Activated CD8-positive, alpha-beta T cell treated with anti-CD3 and anti-CD28 coated beads, Interleukin-2, amount 10 ng/mL, durations not matched to agents 7 days and 5 days (primary cell): Measurements from ENCODE around the gene AMDHD2. TPM values are rescaled to one million over a fixed set of nuclear protein-coding genes. Genes with fewer than 3 reads are reported as not detected.

Experiments used
- ATAC-seq: fragments of 150-1000 bp; cut with Tn5 transposase; one replicate; pipeline ENCODE4 v1.10.0; 2021; ENCODE audit warnings: moderate library complexity
- CTCF ChIA-PET: fragments of 350-600 bp; sonication (Branson Sonifier 250); formaldehyde crosslinking; loops from one replicate; lab custom pipeline; 2021; ENCODE audit warnings: antibody characterized with exemption; lab: Charles Lee
- POLR2A ChIA-PET: fragments of 350-600 bp; sonication (Branson Sonifier 250); formaldehyde crosslinking; loops from one replicate; lab custom pipeline; 2021; ENCODE audit warnings: antibody characterized with exemption; lab: Charles Lee
- DNase-seq: peaks from one replicate; pipeline ENCODE4 v3.0.0-alpha.2; 2020
- H3K27ac Mint-ChIP-seq: one replicate; pipeline ENCODE4 v1.8.0; 2021; ENCODE audit warnings: mild to moderate bottlenecking, mixed read lengths
- H3K27me3 Mint-ChIP-seq: one replicate; pipeline ENCODE4 v1.8.0; 2021; ENCODE audit warnings: low read depth, mixed read lengths
- H3K36me3 Mint-ChIP-seq: one replicate; pipeline ENCODE4 v1.8.0; 2021; ENCODE audit warnings: low read depth, mixed read lengths
- H3K4me1 Mint-ChIP-seq: one replicate; pipeline ENCODE4 v1.8.0; 2021; ENCODE audit warnings: low read depth, mixed read lengths
- H3K4me3 Mint-ChIP-seq: one replicate; pipeline ENCODE4 v1.8.0; 2021; ENCODE audit warnings: mild to moderate bottlenecking, mixed read lengths
- H3K9me3 Mint-ChIP-seq: one replicate; pipeline ENCODE4 v1.8.0; 2022; ENCODE audit warnings: mixed read lengths; ENCODE audit not compliant: insufficient read depth
- total RNA-seq, 2 experiments: library from RNA; stranded (reverse); gene quantifications; one replicate each; pipeline ENCODE4 v1.2.3, GENCODE V29; 2021

AMDHD2 gene
- total RNA-seq, 2 experiments from 2014 or later = 54.0 to 58.5 TPM

DNA sequence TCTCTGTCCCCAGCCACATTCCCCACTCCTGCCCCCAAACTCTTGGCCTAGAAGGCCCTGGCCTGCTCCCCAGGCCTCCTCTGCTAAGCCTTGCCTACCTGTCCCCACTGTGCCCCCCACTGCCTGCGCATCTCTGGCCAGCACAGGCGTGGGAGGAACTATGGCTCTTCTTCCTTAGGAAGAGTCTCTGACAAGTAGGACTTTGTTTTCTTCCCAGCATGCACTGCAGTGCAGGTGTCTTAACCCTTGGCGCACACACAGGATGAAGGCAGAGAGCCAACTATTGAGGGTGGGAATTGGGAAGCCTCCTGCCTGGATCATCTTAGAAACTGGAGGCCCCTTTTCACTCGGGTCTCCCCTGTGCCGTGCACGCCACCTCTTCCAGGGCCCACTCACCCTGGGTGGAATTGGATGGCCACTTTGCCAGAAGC lies 3.6 kb downstream of the AMDHD2 start:
- H3K4me3 Mint-ChIP-seq = no peak overlapping the region
- no peaks in the 10 kb centered on the region for H3K9me3 Mint-ChIP-seq
- ATAC-seq (no peak), DNase-seq (no peak)
- peaks cover 22% of the 10 kb centered on the region for H3K4me1 Mint-ChIP-seq
- ChIA-PET POLR2A (no interaction called here), CTCF (no interaction called here)
- H3K27me3 Mint-ChIP-seq = no peaks in the 10 kb centered on the region
- H3K36me3 Mint-ChIP-seq = peaks cover 34% of the 10 kb centered on the region
- H3K27ac Mint-ChIP-seq = peak overlapping the region; percentile 43

DNA sequence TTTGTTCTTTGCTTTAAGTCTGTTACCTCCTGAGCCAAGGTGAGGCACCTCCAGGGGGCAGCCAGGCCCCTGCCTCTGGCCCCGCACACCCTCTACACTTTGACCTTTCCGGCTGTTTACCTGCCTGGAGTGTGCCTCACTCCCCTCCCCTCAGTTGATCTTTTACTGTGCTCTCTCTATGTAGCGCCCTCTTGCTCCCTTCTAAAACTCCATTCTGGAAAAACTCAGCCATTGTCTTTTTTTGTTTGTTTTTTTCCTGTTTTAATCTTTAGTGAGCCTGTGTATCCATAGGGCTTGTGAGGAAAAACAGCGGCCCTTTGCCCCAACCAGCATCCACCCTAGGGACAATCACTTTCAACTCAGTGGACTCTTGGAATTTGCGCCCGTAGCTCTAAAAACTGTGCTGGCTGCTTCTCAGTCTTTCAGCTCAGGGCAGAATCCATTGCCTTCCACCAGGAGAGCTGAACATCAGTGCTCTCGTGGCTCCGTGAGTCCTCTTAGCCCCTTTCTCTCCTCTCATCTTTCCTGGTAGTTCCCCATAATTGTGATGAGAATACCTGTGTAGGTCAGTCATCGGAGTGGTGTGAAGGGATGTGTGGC lies 4.3 kb downstream of the AMDHD2 start:
- peaks cover 32% of the 10 kb centered on the region for H3K36me3 Mint-ChIP-seq
- ATAC-seq (no peak), DNase-seq (no peak)
- H3K27ac Mint-ChIP-seq = peak overlapping the region; percentile 12
- peaks cover 19% of the 10 kb centered on the region for H3K4me1 Mint-ChIP-seq
- ChIA-PET POLR2A (interaction anchor here (0.6 kb wide), 1 partner anchor 13 kb away, joined by 4 read pairs; the partner anchor contains the start of gene PDPK1), CTCF (no interaction called here)
- H3K4me3 Mint-ChIP-seq = no peak overlapping the region
- H3K9me3 Mint-ChIP-seq = no peaks in the 10 kb centered on the region
- H3K27me3 Mint-ChIP-seq = no peaks in the 10 kb centered on the region

DNA sequence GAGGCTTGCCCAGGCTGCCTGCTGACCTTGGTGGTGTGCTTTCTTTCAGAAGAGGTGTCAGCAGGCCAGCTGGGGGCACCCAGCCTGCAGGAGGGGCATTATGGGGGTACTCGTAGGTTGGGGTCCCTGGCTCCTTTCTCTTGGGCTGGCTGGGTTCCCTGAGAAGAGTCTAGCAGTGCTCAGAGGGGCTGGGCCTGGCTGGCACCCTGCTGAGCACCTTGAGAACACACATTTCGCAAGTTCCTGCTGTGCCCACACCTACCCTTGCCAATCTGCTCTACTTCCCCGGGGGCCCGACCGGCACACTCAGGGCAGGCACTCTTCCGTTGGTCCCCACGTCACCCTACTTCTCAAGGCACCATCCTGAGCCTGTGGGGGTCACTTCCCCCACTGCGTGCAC lies 6.0 kb downstream of the AMDHD2 start:
- ChIA-PET POLR2A (no interaction called here), CTCF (no interaction called here)
- no peak for DNase-seq
- ATAC-seq = no peak
- no peak overlapping the region for H3K4me3 Mint-ChIP-seq
- H3K4me1 Mint-ChIP-seq = peaks cover 12% of the 10 kb centered on the region
- H3K27me3 Mint-ChIP-seq = no peaks in the 10 kb centered on the region
- peaks cover 28% of the 10 kb centered on the region for H3K36me3 Mint-ChIP-seq
- no peaks in the 10 kb centered on the region for H3K9me3 Mint-ChIP-seq
- no peak overlapping the region for H3K27ac Mint-ChIP-seq

DNA sequence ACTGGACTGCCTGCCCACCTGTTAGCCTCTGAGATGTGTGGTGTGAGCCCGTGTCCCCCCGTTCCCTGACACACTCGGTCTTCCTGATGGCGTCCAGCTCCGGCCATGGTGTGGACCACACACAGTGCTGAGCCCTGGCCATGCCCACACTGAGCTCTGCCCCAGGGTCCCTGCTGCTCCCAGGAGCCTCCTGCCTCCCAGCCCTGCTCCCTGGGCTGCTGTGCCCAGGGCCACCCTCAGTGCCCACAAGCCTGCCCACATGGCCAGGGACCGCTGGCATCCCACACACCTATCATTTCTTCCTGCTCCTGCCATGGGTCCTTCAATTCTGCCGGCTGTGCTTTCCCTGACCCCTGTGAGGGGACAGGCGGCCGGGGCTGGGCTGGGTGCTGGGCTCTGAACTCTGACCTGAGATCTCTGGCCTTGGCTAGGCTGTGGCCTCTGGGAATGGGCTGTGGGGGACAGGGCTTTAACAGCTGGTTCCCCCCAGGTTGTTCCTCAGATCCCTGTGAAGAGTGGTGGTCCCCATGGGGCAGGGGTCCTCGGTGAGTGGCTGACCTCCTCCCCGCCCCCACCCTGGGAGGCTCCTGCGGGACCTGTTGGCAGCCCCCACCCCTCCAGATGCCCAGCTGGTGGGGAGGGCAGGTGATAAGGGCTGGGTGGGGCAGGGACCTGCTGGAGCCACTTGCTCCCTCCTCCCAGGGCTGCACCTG lies 7.1 kb downstream of the AMDHD2 start:
- ChIA-PET POLR2A (interaction anchor here (0.6 kb wide), 1 partner anchor 91 kb away, joined by 4 read pairs; no protein-coding TSS in a partner anchor), CTCF (no interaction called here)
- Mint-ChIP-seq H3K27me3 (no peaks in the 10 kb centered on the region), H3K4me3 (no peak overlapping the region), H3K4me1 (peaks cover 15% of the 10 kb centered on the region), H3K36me3 (peaks cover 23% of the 10 kb centered on the region), H3K9me3 (no peaks in the 10 kb centered on the region), H3K27ac (no peak overlapping the region)
- DNase-seq = no peak
- no peak for ATAC-seq

DNA sequence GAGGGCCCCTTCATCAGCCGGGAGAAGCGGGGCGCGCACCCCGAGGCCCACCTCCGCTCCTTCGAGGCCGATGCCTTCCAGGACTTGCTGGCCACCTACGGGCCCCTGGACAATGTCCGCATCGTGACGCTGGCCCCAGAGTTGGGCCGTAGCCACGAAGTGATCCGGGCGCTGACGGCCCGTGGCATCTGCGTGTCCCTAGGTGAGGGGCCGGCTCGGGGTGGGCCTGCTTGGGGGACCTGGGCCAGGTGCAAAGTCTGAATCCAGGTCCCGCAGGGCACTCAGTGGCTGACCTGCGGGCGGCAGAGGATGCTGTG lies 7.6 kb downstream of the AMDHD2 start:
- Mint-ChIP-seq H3K4me1 (peaks cover 20% of the 10 kb centered on the region), H3K4me3 (no peak overlapping the region), H3K9me3 (no peaks in the 10 kb centered on the region), H3K27ac (no peak overlapping the region), H3K36me3 (peaks cover 23% of the 10 kb centered on the region), H3K27me3 (no peaks in the 10 kb centered on the region)
- ChIA-PET POLR2A (no interaction called here), CTCF (no interaction called here)
- no peak for DNase-seq
- ATAC-seq = no peak

DNA sequence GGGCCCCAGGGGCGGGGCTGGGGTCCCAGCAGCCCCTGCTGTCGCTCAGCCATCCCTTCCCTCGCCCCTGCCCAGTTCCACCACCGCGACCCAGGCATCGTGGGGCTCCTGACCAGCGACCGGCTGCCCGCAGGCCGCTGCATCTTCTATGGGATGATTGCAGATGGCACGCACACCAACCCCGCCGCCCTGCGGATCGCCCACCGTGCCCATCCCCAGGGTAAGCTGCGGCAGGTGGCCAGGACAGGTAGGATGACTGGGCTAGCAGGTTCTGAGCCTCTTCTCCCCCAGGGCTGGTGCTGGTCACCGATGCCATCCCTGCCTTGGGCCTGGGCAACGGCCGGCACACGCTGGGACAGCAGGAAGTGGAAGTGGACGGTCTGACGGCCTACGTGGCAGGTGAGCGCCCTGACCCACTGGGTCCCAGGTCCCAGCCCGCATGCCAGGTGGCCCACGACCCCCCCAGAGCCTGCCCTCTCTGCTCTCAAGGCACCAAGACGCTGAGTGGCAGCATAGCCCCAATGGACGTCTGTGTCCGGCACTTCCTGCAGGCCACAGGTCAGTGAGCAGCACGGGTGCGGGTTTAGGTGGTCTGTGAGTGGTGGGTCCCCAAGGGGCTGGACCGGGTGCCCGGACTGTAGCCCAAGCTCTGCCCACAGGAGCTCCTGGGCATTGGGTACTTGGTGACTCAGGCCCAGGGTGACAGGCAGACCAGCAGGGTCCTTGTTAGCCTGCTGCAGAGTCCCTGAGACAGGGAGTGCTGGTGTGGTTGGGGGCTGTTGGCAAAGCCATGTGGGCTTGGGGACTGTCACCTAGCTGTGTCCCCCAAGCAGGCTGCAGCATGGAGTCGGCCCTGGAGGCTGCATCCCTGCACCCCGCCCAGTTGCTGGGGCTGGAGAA lies 8.2 kb downstream of the AMDHD2 start:
- ATAC-seq (no peak), DNase-seq (no peak)
- no peak overlapping the region for H3K4me3 Mint-ChIP-seq
- ChIA-PET POLR2A (interaction anchor here (1.4 kb wide), 1 partner anchor 8 kb away, joined by 5 read pairs; the partner anchor contains the start of gene AMDHD2), CTCF (no interaction called here)
- H3K36me3 Mint-ChIP-seq = peaks cover 21% of the 10 kb centered on the region
- H3K9me3 Mint-ChIP-seq = no peaks in the 10 kb centered on the region
- H3K27me3 Mint-ChIP-seq = no peaks in the 10 kb centered on the region
- peaks cover 22% of the 10 kb centered on the region for H3K4me1 Mint-ChIP-seq
- H3K27ac Mint-ChIP-seq = no peak overlapping the region

DNA sequence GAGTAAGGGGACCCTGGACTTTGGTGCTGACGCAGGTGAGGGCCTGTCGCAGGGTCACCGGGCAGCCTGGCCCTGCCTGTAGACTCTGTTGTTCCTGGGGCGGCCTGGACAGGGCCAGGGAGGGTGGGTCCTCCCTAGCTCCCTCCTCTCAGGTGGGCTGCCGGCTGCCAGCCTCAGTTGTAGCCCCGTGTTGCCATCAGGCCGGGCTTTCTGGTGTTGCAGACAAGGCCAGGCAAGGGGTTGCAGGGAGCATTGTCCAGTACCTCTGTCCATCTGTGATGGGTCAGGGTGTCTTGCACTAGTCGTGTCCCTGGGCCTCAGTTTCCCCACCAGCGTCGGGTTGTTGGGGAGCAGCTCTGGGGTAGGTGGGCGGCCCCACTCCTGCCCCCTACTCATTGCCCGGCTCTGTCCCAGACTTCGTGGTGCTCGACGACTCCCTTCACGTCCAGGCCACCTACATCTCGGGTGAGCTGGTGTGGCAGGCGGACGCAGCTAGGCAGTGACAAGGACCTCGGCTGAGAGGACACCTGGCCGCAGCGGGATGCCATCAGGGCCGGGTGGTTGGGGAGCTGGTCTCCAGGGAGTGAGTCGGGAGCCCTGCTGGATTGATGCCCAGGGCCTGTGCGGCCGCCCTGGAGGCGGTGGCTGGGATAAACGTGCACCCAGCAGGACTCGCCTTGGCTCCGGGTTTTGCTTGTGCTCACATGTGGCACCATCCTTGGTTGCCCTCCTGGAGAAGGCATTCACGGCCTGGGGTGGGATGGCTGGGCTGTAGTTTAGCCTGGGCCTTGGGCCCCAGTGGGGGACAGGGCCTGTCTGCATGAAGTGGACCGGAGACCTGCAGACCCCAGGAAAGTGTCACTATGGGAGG lies 9.1 kb downstream of the AMDHD2 start:
- peaks cover 16% of the 10 kb centered on the region for H3K36me3 Mint-ChIP-seq
- peaks cover 26% of the 10 kb centered on the region for H3K4me1 Mint-ChIP-seq
- no peak for ATAC-seq
- H3K27ac Mint-ChIP-seq = no peak overlapping the region
- no peak overlapping the region for H3K4me3 Mint-ChIP-seq
- CTCF ChIA-PET = no interaction called here
- DNase-seq = no peak
- POLR2A ChIA-PET = interaction anchor here (1.4 kb wide), 1 partner anchor 9 kb away, joined by 5 read pairs; the partner anchor contains the start of gene AMDHD2
- no peaks in the 10 kb centered on the region for H3K9me3 Mint-ChIP-seq
- no peaks in the 10 kb centered on the region for H3K27me3 Mint-ChIP-seq

DNA sequence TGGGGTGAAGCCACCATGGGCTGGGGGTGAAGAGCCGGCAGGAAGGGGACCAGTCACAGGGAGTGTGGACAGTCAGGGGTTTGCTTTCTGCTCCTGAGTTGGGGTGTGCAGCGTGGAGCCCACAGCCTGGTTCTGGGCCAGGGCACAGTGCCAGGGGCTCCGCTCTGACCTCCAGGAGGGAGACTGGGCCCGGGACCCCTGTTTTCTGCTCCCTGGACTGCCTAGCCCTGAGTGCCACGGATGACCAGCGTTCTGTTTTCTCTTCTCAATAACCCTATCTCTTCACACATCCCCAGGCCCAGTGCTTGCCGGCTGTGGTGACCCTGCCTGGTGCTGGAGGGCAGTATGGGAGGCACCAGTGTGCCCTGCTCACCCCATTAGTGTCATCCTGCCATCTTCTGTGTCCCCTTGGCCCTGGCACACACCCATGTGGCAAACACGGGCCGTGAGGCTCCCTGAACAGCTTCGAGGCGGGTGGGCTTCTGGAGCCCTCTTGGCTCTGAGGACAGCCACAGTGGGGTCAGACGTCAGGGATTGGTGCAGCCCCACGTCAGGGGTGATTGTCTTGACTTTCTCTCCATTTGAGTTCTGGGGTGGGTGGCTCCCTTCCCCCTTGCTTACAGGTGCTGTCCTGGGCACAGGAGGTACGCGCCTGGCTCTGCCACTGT lies 9.9 kb downstream of the AMDHD2 start:
- no peak for ATAC-seq
- DNase-seq = no peak
- POLR2A ChIA-PET = interaction anchor here (1.1 to 3.7 kb wide), 3 partner anchors 10 to 16 kb away, joined by 4 to 48 read pairs (median 5); partner anchors contain the start of gene AMDHD2
- Mint-ChIP-seq H3K36me3 (peaks cover 10% of the 10 kb centered on the region), H3K4me1 (peaks cover 26% of the 10 kb centered on the region), H3K27me3 (no peaks in the 10 kb centered on the region), H3K9me3 (no peaks in the 10 kb centered on the region), H3K4me3 (no peak overlapping the region), H3K27ac (peak overlapping the region; percentile 100)
- CTCF ChIA-PET = no interaction called here

DNA sequence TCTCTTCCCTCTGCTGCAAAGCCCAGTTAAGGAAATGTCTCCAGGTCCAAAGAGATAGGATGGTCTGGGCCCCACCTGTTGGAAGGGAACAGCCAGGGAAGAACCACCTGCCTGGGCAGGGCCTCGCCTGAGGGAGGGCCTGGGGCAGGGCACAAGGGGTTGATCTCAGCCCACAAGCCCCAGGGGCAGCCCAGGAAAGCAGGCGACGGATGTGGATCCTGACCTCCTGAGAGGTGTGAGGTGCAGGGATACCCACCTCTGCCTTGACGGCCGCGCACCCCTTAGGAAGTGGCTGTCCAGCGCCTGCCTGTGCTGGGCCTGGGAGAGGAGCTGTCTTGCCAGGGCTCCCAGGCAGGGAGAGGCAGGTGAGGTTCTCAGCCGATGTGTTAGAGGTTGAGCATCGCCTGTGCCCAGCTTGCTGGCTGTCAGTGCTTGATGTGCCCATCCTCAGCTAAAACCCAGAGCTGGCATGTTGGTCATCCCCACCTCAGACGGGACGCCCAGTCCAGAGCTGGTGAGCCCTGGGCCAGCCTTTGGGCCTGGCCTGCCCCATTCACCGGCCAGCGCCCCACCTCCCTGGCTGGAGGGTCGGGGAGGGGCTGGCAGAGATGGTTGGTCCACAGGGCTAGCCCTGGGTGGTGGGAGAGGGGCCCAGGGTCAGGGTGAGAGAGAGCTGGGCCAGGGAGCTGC lies 10.6 kb downstream of the AMDHD2 start:
- Mint-ChIP-seq H3K9me3 (no peaks in the 10 kb centered on the region), H3K36me3 (peaks cover 10% of the 10 kb centered on the region), H3K4me3 (peak overlapping the region; percentile 95), H3K27ac (peak overlapping the region; percentile 100), H3K27me3 (no peaks in the 10 kb centered on the region), H3K4me1 (peaks cover 26% of the 10 kb centered on the region)
- no peak for DNase-seq
- CTCF ChIA-PET = no interaction called here
- ATAC-seq = no peak
- POLR2A ChIA-PET = interaction anchor here (1.1 to 3.7 kb wide), 2 partner anchors 11 to 16 kb away, joined by 4 to 48 read pairs; partner anchors contain the start of gene AMDHD2

DNA sequence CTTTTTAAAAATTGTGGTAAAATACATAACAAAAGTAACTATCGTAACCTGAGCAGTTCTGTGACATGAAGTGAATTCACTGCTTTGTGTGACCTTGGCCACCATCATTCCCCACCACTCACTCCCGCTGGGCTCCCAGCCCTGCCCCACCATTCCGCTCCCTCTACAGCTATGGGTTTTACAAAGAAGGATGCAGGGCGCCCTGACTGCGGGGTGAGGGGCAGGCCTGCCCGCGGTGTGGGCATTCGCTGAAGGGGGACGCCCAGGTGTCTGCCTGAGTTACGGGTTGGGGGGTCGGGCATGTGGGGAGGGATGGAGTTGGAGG lies 11.2 kb downstream of the AMDHD2 start, which contains the start of gene CEMP1:
Gene CEMP1 (minus strand): TSS at position 38 of the 325 bp plus-strand sequence. CDS start 335 bp downstream, outside the sequence.
- no peaks in the 10 kb centered on the region for H3K9me3 Mint-ChIP-seq
- no peaks in the 10 kb centered on the region for H3K27me3 Mint-ChIP-seq
- H3K27ac Mint-ChIP-seq = peak within 1 kb of the TSS; percentile 100
- ChIA-PET CTCF (no interaction called here), POLR2A (interaction anchor here (1.1 to 3.7 kb wide), 2 partner anchors 11 to 17 kb away, joined by 4 to 48 read pairs; partner anchors contain the start of gene AMDHD2)
- H3K36me3 Mint-ChIP-seq = peaks cover 6% of the 10 kb centered on the region
- H3K4me3 Mint-ChIP-seq = peak within 1 kb of the TSS; percentile 95
- no peak for DNase-seq
- ATAC-seq = no peak
- H3K4me1 Mint-ChIP-seq = peaks cover 28% of the 10 kb centered on the region
